ENCODE data around the gene SNRNP200.

DNA sequence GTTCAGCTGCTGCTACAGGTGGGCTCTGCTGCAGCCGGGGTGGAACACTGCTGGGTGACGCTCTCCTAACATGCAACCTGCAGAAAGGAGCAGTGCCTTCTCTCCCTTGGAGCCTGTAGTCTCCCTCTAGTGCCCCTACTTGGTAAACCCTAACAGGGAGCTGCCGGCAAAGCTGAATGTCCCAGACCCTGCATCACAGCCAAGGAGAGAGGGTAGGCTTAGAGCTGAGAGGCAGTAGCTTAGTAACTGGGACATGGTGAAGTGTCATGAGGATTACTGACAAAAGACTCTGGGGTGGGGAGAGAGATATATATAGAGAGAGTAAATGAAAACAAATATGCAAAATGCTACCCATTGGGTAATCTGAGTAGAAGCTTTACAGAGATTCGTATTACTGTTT lies 40.1 kb upstream of the SNRNP200 start:
- TF ChIP-seq, protein P1, sequence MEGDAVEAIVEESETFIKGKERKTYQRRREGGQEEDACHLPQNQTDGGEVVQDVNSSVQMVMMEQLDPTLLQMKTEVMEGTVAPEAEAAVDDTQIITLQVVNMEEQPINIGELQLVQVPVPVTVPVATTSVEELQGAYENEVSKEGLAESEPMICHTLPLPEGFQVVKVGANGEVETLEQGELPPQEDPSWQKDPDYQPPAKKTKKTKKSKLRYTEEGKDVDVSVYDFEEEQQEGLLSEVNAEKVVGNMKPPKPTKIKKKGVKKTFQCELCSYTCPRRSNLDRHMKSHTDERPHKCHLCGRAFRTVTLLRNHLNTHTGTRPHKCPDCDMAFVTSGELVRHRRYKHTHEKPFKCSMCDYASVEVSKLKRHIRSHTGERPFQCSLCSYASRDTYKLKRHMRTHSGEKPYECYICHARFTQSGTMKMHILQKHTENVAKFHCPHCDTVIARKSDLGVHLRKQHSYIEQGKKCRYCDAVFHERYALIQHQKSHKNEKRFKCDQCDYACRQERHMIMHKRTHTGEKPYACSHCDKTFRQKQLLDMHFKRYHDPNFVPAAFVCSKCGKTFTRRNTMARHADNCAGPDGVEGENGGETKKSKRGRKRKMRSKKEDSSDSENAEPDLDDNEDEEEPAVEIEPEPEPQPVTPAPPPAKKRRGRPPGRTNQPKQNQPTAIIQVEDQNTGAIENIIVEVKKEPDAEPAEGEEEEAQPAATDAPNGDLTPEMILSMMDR (IDR thresholded peaks at IDR 0.05), result no peak
- no peak for TF ChIP-seq POLR2A (IDR thresholded peaks at IDR 0.05)
